HFF-Myc (cell line): ENCODE data around the gene CD2AP.

Experiments used
- DNase-seq: peaks from one replicate; pipeline ENCODE4 v3.0.0-alpha.2; 2011; ENCODE audit warnings: low read depth; ENCODE audit errors: extremely low read depth
- H3K4me3 ChIP-seq: replicated peaks from 2 replicates; pipeline ENCODE4 v1.5.1; 2011; ENCODE audit warnings: low read depth, mild to moderate bottlenecking, control low read depth, low read length
- TF ChIP-seq, protein P1 (sequence below): IDR thresholded peaks from 2 replicates; pipeline ENCODE4 v1.5.1; 2012; ENCODE audit warnings: mild to moderate bottlenecking, low read depth, low read length, control low read depth; ENCODE audit errors: missing control alignments

CD2AP gene

DNA sequence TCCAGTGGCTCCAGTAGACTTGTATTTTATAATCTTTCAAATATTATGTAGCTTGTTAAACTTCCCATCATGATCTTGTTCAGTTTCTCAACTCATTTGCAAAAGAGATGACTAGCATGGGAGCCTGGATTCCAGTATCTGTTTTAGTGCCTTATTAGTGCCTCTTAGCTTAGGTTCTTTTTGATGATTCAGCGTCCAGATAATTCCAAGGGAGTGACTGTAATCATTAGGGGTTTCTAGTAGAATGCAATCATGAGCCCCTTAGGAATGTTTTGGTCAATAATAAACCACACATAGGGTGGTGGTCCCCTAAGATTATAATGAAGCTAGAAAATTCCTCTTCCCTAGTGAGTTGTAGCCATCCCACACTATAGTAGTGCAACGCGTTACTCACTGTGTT lies 7.0 kb downstream of the CD2AP start:
- TF ChIP-seq, protein P1, sequence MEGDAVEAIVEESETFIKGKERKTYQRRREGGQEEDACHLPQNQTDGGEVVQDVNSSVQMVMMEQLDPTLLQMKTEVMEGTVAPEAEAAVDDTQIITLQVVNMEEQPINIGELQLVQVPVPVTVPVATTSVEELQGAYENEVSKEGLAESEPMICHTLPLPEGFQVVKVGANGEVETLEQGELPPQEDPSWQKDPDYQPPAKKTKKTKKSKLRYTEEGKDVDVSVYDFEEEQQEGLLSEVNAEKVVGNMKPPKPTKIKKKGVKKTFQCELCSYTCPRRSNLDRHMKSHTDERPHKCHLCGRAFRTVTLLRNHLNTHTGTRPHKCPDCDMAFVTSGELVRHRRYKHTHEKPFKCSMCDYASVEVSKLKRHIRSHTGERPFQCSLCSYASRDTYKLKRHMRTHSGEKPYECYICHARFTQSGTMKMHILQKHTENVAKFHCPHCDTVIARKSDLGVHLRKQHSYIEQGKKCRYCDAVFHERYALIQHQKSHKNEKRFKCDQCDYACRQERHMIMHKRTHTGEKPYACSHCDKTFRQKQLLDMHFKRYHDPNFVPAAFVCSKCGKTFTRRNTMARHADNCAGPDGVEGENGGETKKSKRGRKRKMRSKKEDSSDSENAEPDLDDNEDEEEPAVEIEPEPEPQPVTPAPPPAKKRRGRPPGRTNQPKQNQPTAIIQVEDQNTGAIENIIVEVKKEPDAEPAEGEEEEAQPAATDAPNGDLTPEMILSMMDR, result no peak
- DNase-seq, result no peak

DNA sequence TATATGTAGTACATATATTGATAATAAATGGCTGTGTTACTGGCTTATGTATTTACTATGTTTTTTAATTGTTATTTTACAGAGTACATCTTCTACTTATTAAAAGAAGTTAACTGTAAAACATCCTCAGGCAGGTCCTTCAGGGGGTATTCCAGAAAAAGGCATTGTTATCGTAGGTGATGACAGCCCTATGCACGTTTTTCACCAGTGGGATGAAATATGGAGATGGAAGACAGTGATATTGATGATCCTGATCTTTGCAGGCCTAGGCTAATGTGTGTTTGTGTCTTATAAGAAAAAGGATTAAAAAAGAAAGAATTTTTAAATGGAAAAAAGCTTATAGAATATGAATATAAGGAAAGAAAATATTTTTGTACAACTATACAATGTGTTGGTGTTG lies 7.5 kb downstream of the CD2AP start:
- DNase-seq, result no peak
- TF ChIP-seq, protein P1, result no peak
- no peak overlapping the region for H3K4me3 ChIP-seq

More for the DNA sequence above, 7.0 kb downstream of the CD2AP start:
- H3K4me3 ChIP-seq, result no peak overlapping the region

DNA sequence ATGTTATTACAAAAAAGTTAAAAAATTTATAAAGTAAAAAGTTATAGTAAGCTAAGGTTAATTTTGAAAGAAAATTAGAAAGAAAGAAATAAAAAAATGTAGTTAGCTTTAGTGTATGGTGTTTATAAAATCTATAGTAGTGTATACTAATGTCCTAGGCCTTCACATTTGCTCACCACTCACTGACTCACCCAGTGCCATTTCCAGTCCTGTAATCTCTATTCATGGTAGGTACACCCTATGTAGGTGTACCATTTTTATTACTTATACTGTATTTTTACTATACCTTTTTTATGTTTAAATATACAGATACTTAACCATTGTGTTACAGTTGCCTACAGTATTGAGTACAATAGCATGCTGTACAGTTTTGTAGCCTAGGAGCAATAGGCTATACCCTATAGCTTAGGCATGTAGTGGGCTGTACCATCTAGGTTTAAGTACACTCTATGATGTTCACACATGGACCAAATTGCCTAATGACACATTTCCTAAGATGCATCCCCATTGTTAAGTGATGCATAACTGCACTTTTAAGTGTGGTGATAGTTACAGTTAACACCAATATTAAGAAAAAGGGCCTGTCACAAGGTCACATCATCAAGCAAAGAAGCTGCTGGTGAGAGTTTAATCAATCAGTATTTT lies 8.0 kb downstream of the CD2AP start:
- DNase-seq, result no peak
- no peak overlapping the region for H3K4me3 ChIP-seq
- TF ChIP-seq, protein P1, result no peak

DNA sequence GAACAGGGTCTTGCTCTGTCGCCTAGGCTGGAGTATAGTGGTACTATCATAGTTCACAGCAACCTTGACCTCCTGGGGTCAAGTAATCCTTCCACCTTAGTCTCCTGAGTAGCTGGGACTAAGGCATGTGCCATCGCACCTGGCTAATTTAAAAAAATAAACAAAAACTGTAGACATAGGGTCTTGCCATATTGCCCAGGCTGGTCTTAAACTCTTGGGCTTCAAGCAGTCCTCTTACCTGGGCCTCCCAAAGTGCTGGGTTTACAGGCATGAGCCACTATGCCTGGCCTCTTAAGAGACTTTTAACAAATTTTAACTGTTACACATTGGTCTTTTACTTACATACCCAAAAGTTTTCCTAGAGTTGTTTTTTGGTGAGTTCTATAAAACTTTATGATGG lies 12.4 kb downstream of the CD2AP start:
- no peak for DNase-seq
- TF ChIP-seq, protein P1, result no peak
- no peak overlapping the region for H3K4me3 ChIP-seq

DNA sequence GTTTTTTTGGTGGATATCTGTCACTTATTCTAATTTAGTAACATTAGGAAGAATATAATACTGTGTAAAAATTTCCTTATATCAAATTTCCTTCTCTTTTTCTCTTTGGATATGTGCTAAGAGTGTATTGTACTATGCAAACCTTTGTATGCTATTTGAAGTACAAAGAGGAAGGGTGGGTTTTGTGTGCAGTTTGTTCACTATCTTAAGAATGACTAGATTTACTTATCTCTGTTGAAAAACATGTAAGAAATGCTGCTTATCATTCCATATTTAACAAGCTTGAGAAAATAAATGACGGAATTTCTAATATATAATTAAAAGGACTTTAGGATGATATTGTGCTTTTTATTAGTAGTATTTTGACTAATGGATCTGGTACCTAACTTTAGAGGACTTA lies 13.1 kb downstream of the CD2AP start:
- no peak overlapping the region for H3K4me3 ChIP-seq
- no peak for DNase-seq
- TF ChIP-seq, protein P1, result no peak

DNA sequence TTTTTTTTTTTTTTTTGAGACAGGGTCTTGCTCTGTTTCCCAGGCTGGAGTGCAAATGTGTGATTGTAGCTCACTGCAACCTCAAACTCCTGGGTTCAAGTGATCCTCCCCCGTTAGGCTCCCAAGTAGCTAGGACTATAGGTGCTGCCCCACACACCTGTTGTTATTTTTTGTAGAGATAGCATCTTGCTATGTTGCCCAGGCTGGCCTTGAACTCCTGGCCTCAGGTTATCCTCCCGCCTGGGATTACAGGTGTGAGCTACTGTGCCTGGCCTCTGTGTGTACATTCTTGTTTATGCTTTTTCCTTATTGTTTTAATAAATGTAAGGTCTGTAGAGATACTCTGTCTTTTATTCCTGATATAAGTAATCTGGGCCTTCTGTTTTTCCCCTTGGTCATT lies 14.8 kb downstream of the CD2AP start:
- no peak for DNase-seq
- no peak overlapping the region for H3K4me3 ChIP-seq
- TF ChIP-seq, protein P1, result no peak

DNA sequence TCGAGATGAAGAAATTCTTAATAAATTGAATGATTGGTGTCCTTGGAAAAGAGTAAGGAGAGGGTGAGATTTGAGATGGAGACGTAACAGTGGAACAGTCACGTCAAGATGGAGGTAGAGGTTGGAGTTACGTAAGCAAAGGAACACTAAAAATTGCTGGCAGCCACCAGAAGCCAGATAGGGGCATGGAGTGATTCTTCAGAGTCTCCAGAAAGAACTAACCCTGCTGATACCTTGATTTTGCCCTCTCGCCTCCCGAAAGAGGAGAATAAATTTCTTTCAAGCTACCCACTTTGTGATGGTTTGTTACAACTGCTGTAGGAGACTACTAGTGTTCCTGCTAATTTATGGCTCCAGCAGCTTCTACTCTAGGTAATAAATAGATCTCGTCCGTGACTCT lies 17.6 kb downstream of the CD2AP start:
- no peak for DNase-seq
- TF ChIP-seq, protein P1, result no peak
- no peak overlapping the region for H3K4me3 ChIP-seq
